H1 (cell line): ENCODE results near the gene CCDC192. TPM values are rescaled to one million over a fixed set of nuclear protein-coding genes. Genes with fewer than 3 reads are reported as not detected.

Experiments used
- CTCF ChIA-PET: fragments of 300-600 bp; sonication (Branson Sonifier 250); formaldehyde crosslinking; loops from one replicate; lab custom pipeline; 2021; ENCODE audit not compliant: partially characterized antibody; lab: Charles Lee
- POLR2A ChIA-PET: fragments of 300-600 bp; sonication (Branson Sonifier 250); formaldehyde crosslinking; loops from one replicate; lab custom pipeline; 2021; ENCODE audit warnings: inconsistent platforms; ENCODE audit not compliant: partially characterized antibody; lab: Charles Lee
- DNase-seq, 2 experiments: peaks; one replicate each; pipeline versions ENCODE4 v3.0.0 to v3.0.0-alpha.2; 2010 to 2022; ENCODE audit warnings: low spot score in 2 of 2, low read depth in 1 of 2, mixed read lengths in 1 of 2
- FAIRE-seq: peaks from 2 replicates; lab custom pipeline; 2011; peaks lifted over from hg19 to GRCh38; lab: Jason Lieb, UNC
- H2AFZ ChIP-seq: 2 replicates; pipeline ENCODE4 v1.8.1; 2012; ENCODE audit warnings: low read length, inconsistent platforms
- H2AK5ac ChIP-seq: 2 replicates; pipeline ENCODE4 v1.6.1; 2013; ENCODE audit warnings: low read depth, low read length
- H2BK120ac ChIP-seq: replicated peaks from 2 replicates; pipeline ENCODE3; 2013; ENCODE audit warnings: low read depth, low read length, inconsistent platforms
- H2BK12ac ChIP-seq: 2 replicates; pipeline ENCODE4 v1.6.1; 2013; ENCODE audit warnings: low read depth, low read length
- H2BK15ac ChIP-seq: 2 replicates; pipeline ENCODE4 v1.6.1; 2013; ENCODE audit warnings: low read length
- H2BK20ac ChIP-seq: 2 replicates; pipeline ENCODE4 v1.6.1; 2013; ENCODE audit warnings: low read length
- H2BK5ac ChIP-seq: 2 replicates; pipeline ENCODE4 v1.6.1; 2013; ENCODE audit warnings: low read depth, low read length
- H3K14ac ChIP-seq: 2 replicates; pipeline ENCODE4 v1.6.1; 2013; ENCODE audit warnings: inconsistent platforms; ENCODE audit not compliant: insufficient read length
- H3K18ac ChIP-seq: 2 replicates; pipeline ENCODE4 v1.6.1; 2013; ENCODE audit warnings: low read length; ENCODE audit errors: extremely low read depth
- H3K23ac ChIP-seq: 2 replicates; pipeline ENCODE4 v1.6.1; 2013; ENCODE audit warnings: inconsistent platforms; ENCODE audit not compliant: insufficient read length
- H3K23me2 ChIP-seq: 2 replicates; pipeline ENCODE4 v1.6.1; 2013; ENCODE audit warnings: low read depth, low read length
- H3K27ac ChIP-seq: 2 replicates; pipeline ENCODE4 v1.6.1; 2011; ENCODE audit warnings: low read depth, low read length, inconsistent platforms
- H3K27me3 ChIP-seq, 4 experiments: replicated peaks in 1 of 4; 1 replicate in 1 of 4; 2 replicates in 3 of 4; pipeline versions ENCODE4 v1.6.1 to v1.8.1; 2011 to 2013; ENCODE audit warnings: low read length in 3 of 4, mild to moderate bottlenecking in 3 of 4, inconsistent platforms in 2 of 4, mixed read lengths in 2 of 4, moderate library complexity in 1 of 4; ENCODE audit not compliant: control insufficient read depth in 3 of 4, insufficient read depth in 3 of 4; ENCODE audit errors: extremely low read depth in 1 of 4
- H3K36me3 ChIP-seq, 4 experiments: 2 replicates each; pipeline versions ENCODE4 v1.6.1 to v1.8.1; 2011 to 2013; ENCODE audit warnings: mild to moderate bottlenecking in 4 of 4, low read length in 3 of 4, moderate library complexity in 2 of 4, control low read depth in 1 of 4, inconsistent platforms in 1 of 4; ENCODE audit not compliant: insufficient read depth in 4 of 4, control insufficient read depth in 2 of 4
- H3K4ac ChIP-seq: replicated peaks from 2 replicates; pipeline ENCODE3; 2013; ENCODE audit warnings: low read length, low read depth, mixed read lengths, inconsistent platforms; ENCODE audit not compliant: insufficient read length
- H3K4me1 ChIP-seq, 4 experiments: replicated peaks in 1 of 4; 1 replicate in 1 of 4; 2 replicates in 3 of 4; pipeline versions ENCODE4 v1.6.1 to v1.8.1; 2011 to 2013; ENCODE audit warnings: low read length in 3 of 4, inconsistent platforms in 2 of 4, mixed read lengths in 1 of 4; ENCODE audit not compliant: insufficient read depth in 4 of 4, control insufficient read depth in 3 of 4
- H3K4me2 ChIP-seq, 2 experiments: 2 replicates each; pipeline versions ENCODE4 v1.6.1 to v1.8.1; 2011 to 2013; ENCODE audit warnings: low read depth in 2 of 2, low read length in 2 of 2, control low read depth in 1 of 2, inconsistent platforms in 1 of 2, mild to moderate bottlenecking in 1 of 2; ENCODE audit not compliant: insufficient read depth in 1 of 2
- H3K4me3 ChIP-seq, 4 experiments: fragments of 200-600, 300-600 bp in 1 of 4; sonication (generic), shearing (Covaris generic), sonication (Bioruptor Twin) in 1 of 4; 2 replicates each; pipeline versions ENCODE4 v1.5.1 to v1.8.1; 2011 to 2016; ENCODE audit warnings: low read length in 4 of 4, low read depth in 3 of 4, control low read depth in 2 of 4, inconsistent platforms in 2 of 4, mild to moderate bottlenecking in 2 of 4, mixed read lengths in 1 of 4, moderate library complexity in 1 of 4; ENCODE audit not compliant: insufficient read depth in 2 of 4; ENCODE audit errors: extremely low read depth in 1 of 4
- H3K56ac ChIP-seq: replicated peaks from 2 replicates; pipeline ENCODE3; 2013; ENCODE audit warnings: low read depth, mild to moderate bottlenecking, mixed read lengths, low read length, inconsistent platforms; ENCODE audit not compliant: insufficient read length
- H3K79me1 ChIP-seq: 2 replicates; pipeline ENCODE4 v1.6.1; 2013; ENCODE audit warnings: low read depth, low read length, control low read depth
- H3K79me2 ChIP-seq, 2 experiments: 2 replicates each; pipeline versions ENCODE4 v1.6.1 to v1.8.1; 2012 to 2013; ENCODE audit warnings: low read length in 2 of 2, mild to moderate bottlenecking in 2 of 2, inconsistent platforms in 1 of 2; ENCODE audit not compliant: insufficient read depth in 2 of 2, control insufficient read depth in 1 of 2
- H3K9ac ChIP-seq, 4 experiments: replicated peaks in 1 of 4; 1 replicate in 1 of 4; 2 replicates in 3 of 4; pipeline versions ENCODE4 v1.6.1 to v1.8.1; 2011 to 2013; ENCODE audit warnings: low read depth in 3 of 4, low read length in 3 of 4, control low read depth in 2 of 4, mild to moderate bottlenecking in 2 of 4, moderate library complexity in 2 of 4, inconsistent platforms in 1 of 4; ENCODE audit errors: extremely low read depth in 1 of 4
- H3K9me3 ChIP-seq, 2 experiments: 2 replicates each; pipeline versions ENCODE4 v1.6.1 to v1.8.1; 2012 to 2013; ENCODE audit warnings: mild to moderate bottlenecking in 2 of 2, moderate library complexity in 2 of 2, control low read depth in 1 of 2, inconsistent platforms in 1 of 2, low read depth in 1 of 2, low read length in 1 of 2, mixed read lengths in 1 of 2; ENCODE audit not compliant: insufficient read depth in 2 of 2
- H4K20me1 ChIP-seq, 2 experiments: replicated peaks in 1 of 2; 2 replicates each; pipeline versions ENCODE3 to v1.8.1; 2011 to 2013; ENCODE audit warnings: inconsistent platforms in 2 of 2, low read length in 2 of 2, mild to moderate bottlenecking in 1 of 2; ENCODE audit not compliant: insufficient read depth in 2 of 2, control insufficient read depth in 1 of 2
- H4K5ac ChIP-seq: 2 replicates; pipeline ENCODE4 v1.6.1; 2013; ENCODE audit warnings: low read length, low read depth, mixed read lengths, inconsistent platforms; ENCODE audit not compliant: insufficient read length
- H4K8ac ChIP-seq: 2 replicates; pipeline ENCODE4 v1.8.0; 2013; ENCODE audit warnings: mild to moderate bottlenecking, moderate library complexity, low read length, inconsistent platforms; ENCODE audit not compliant: insufficient read depth; ENCODE audit errors: extremely low read depth
- H4K91ac ChIP-seq: replicated peaks from 2 replicates; pipeline ENCODE3; 2013; ENCODE audit warnings: low read length, mixed read lengths, inconsistent platforms; ENCODE audit not compliant: insufficient read length
- NANOG ChIP-seq: IDR thresholded peaks from 2 replicates; pipeline ENCODE4 v1.6.1; 2011; ENCODE audit warnings: low read length, low read depth, mild to moderate bottlenecking, inconsistent platforms; ENCODE audit not compliant: insufficient read depth, poor library complexity, severe bottlenecking
- TEAD4 ChIP-seq: IDR thresholded peaks from 2 replicates; pipeline ENCODE4 v1.6.1; 2012; ENCODE audit warnings: low read depth, low read length, inconsistent platforms, mixed read lengths
- WGBS, 2 experiments: shearing (Covaris generic) in 1 of 2; methylation state at CpG; one replicate each; pipeline versions ENCODE4 v1.1.6 to v1.1.7; 2013 to 2015; ENCODE audit warnings: low lambda C conversion rate in 2 of 2, mixed read lengths in 2 of 2, inconsistent platforms in 1 of 2, low coverage in 1 of 2, missing lambda C conversion rate in 1 of 2; ENCODE audit not compliant: insufficient replicate concordance in 2 of 2, insufficient coverage in 1 of 2, insufficient read length in 1 of 2; ENCODE audit errors: extremely low coverage in 1 of 2, missing lambda C conversion rate in 1 of 2; 5-methylcytosine and 5-hydroxymethylcytosine counted together
- polyA plus RNA-seq, 7 experiments: library from polyadenylated mRNA; depleted of rRNA in 3 of 7; stranded (reverse) in 5 of 7; unstranded in 2 of 7; fragments of >200 nt in 5 of 7; fragments of 200-250 nt in 2 of 7; gene quantifications; 1 replicate in 5 of 7; 2 replicates in 1 of 7; 4 replicates in 1 of 7; pipeline versions ENCODE4 v1.2.1 to v1.2.3, GENCODE V29; 2011 to 2013; ENCODE audit warnings: missing spikeins in 2 of 7, mixed read lengths in 2 of 7
- total RNA-seq: library from RNA; stranded (reverse); fragmentation: NEBNext Ultra II Directional; extraction: Animal tissue kit (Norgen Biotek cat#: 25700); gene quantifications from 2 replicates; pipeline ENCODE4 v1.2.1, GENCODE V29; 2021

CCDC192 gene
- total and polyA plus RNA-seq, 2 of the 8 experiments (the other 6 are each of a cell fraction or from before 2014, with no cell fraction given) = 0.61 TPM; not detected in 1

DNA sequence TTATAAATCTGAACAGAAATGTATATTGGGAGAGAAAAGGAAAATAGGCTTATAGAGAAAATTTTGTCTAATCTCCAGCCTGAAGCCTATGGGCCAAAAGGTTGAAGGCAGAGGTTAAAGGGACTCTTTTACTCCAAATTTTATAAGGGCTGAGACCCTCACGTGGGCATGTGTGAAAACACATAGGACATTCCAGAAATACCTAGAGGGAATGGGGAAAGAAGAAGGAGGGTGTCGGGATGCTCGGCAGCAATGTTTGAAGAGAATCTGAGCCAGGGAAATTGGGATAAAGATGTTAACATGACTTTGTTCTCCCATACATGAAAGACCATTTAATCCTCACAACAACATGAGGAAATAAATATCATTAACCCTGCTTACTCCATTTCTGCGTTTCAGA, 278.3 kb downstream of the CCDC192 start:
- Histone ChIP-seq H3K18ac (no peak overlapping the region), H3K23ac (no peak overlapping the region), H3K79me2 (no peaks in the 10 kb centered on the region), H3K79me1 (no peaks in the 10 kb centered on the region), H3K9me3 (no peaks in the 10 kb centered on the region), H4K20me1 (no peaks in the 10 kb centered on the region), H2BK120ac (no peak overlapping the region), H3K27ac (no peak overlapping the region), H2AFZ (no peak overlapping the region), H3K9ac (no peak overlapping the region), H2BK5ac (no peak overlapping the region), H3K4ac (no peak overlapping the region), H3K27me3 (no peaks in the 10 kb centered on the region), H4K8ac (no peak overlapping the region), H4K5ac (no peak overlapping the region), H3K4me2 (no peak overlapping the region), H3K4me3 (no peak overlapping the region), H4K91ac (no peak overlapping the region), H2BK20ac (no peak overlapping the region)
- POLR2A ChIA-PET = no interaction called here
- no peak for DNase-seq
- TF ChIP-seq NANOG (no peak), TEAD4 (peak; percentile 57)
- TF ChIP-seq, all 59 proteins: peak for 1
- WGBS, 2 experiments = 60% methylated on average over 4 of the region's 4 CpGs; no CpG with 5 or more reads in 1 of the 2 experiments
- FAIRE-seq = no peak
- Histone ChIP-seq H3K36me3 (no peaks in the 10 kb centered on the region), H2BK15ac (no peak overlapping the region), H3K4me1 (no peaks in the 10 kb centered on the region), H3K14ac (no peak overlapping the region), H3K56ac (no peak overlapping the region), H3K23me2 (no peaks in the 10 kb centered on the region), H2BK12ac (no peak overlapping the region), H2AK5ac (no peak overlapping the region)
- CTCF ChIA-PET = interaction anchor here (1.2 kb wide), 1 partner anchor 11 kb away, joined by 3 read pairs; no protein-coding TSS in a partner anchor
